CD4-positive, alpha-beta T cell treated with Interleukin-12 subunit alpha and Interleukin-12 subunit beta, for 1 hour (primary cell): ENCODE data around the gene NACC2.

Source experiments
- DNase-seq: peaks from one replicate; pipeline ENCODE4 v3.0.0-alpha.2; 2020

NACC2 gene

GRCh38 chr9:136095070-136096058 lies at the start of gene NACC2:
NACC2 (minus strand) TSS chr9:136095289; CDS start chr9:136050521, 44,768 bp downstream.
- DNase-seq: peak; percentile 39

- no peak for DNase-seq
Observed at GRCh38 chr9:136144450-136144849, 49.4 kb upstream of the NACC2 start.

GRCh38 chr9:136143215-136144001 lies 48.3 kb upstream of the NACC2 start:
- DNase-seq: no peak

GRCh38 chr9:136142859-136143214 lies 47.7 kb upstream of the NACC2 start:
- DNase-seq: no peak

- no peak for DNase-seq
Observed at GRCh38 chr9:136142414-136142796, 47.3 kb upstream of the NACC2 start.

- DNase-seq: no peak
Observed at GRCh38 chr9:136141682-136142413, 46.8 kb upstream of the NACC2 start.

GRCh38 chr9:136140966-136141365 lies 45.9 kb upstream of the NACC2 start:
- no peak for DNase-seq

- no peak for DNase-seq
Observed at GRCh38 chr9:136140046-136140445, 45.0 kb upstream of the NACC2 start.

- DNase-seq: peak; percentile 32
Observed at GRCh38 chr9:136138566-136138965, 43.5 kb upstream of the NACC2 start.

- no peak for DNase-seq
Observed at GRCh38 chr9:136137321-136138265, 42.5 kb upstream of the NACC2 start.

GRCh38 chr9:136136127-136136925 lies 41.2 kb upstream of the NACC2 start:
- DNase-seq: no peak

- no peak for DNase-seq
Observed at GRCh38 chr9:136135326-136136126, 40.4 kb upstream of the NACC2 start.

- no peak for DNase-seq
Observed at GRCh38 chr9:136133959-136134484, 38.9 kb upstream of the NACC2 start.

- DNase-seq: peak; percentile 17
Observed at GRCh38 chr9:136133191-136133958, 38.3 kb upstream of the NACC2 start.

- no peak for DNase-seq
Observed at GRCh38 chr9:136132512-136133050, 37.5 kb upstream of the NACC2 start.

GRCh38 chr9:136131629-136132511 lies 36.8 kb upstream of the NACC2 start:
- DNase-seq: no peak

GRCh38 chr9:136129176-136129575 lies 34.1 kb upstream of the NACC2 start:
- DNase-seq: no peak

GRCh38 chr9:136128436-136128835 lies 33.3 kb upstream of the NACC2 start:
- no peak for DNase-seq
